A673 (cell line): Measurements from ENCODE around the gene OR10X1. TPM values are rescaled to one million over a fixed set of nuclear protein-coding genes. Genes with fewer than 3 reads are reported as not detected.

Experiments
- Bru-seq: library from RNA; stranded (reverse); fragments of 400-500 nt; gene quantifications from one replicate; lab custom pipeline; 2021; lab: Mats Ljungman, UMichigan
- BruChase-seq, 2 experiments: library from RNA; stranded (reverse); fragments of 400-500 nt; gene quantifications; one replicate each; lab custom pipeline; 2021; lab: Mats Ljungman, UMichigan
- BruUV-seq: library from RNA; stranded (reverse); fragments of 400-500 nt; replicated peaks from 2 replicates; lab custom pipeline; 2021; lab: Mats Ljungman, UMichigan
- CTCF ChIA-PET: fragments of 300-600 bp; sonication (Branson Sonifier 250); formaldehyde crosslinking; loops from one replicate; lab custom pipeline; 2022; ENCODE audit warnings: antibody characterized with exemption; lab: Charles Lee
- POLR2A ChIA-PET: fragments of 300-600 bp; sonication (Branson Sonifier 250); formaldehyde crosslinking; loops from one replicate; lab custom pipeline; 2022; ENCODE audit warnings: antibody characterized with exemption; ENCODE audit not compliant: low non-redundant PET; lab: Charles Lee
- DNase-seq: peaks from one replicate; pipeline ENCODE4 v3.0.0-alpha.2; 2015; ENCODE audit warnings: low spot score
- H3K27ac ChIP-seq: fragments of 200-600 bp; sonication (generic); 2 replicates; pipeline ENCODE4 v1.5.1; 2016; ENCODE audit warnings: mixed run types, low read depth, mild to moderate bottlenecking, mixed read lengths, antibody characterized with exemption, low read length; ENCODE audit not compliant: poor library complexity, severe bottlenecking
- H3K27me3 ChIP-seq: fragments of 200-600 bp; sonication (generic); replicated peaks from 2 replicates; pipeline ENCODE4 v1.6.1; 2017; ENCODE audit warnings: mixed run types, low read depth, mild to moderate bottlenecking, mixed read lengths, antibody characterized with exemption, low read length; ENCODE audit not compliant: insufficient read depth, poor library complexity
- H3K36me3 ChIP-seq: fragments of 200-600 bp; sonication (generic); 2 replicates; pipeline ENCODE4 v1.6.1; 2016; ENCODE audit warnings: mixed run types, mild to moderate bottlenecking, mixed read lengths, antibody characterized with exemption, low read length; ENCODE audit not compliant: insufficient read depth, poor library complexity, severe bottlenecking
- H3K4me1 ChIP-seq: fragments of 200-600 bp; sonication (generic); 2 replicates; pipeline ENCODE4 v1.6.1; 2017; ENCODE audit warnings: mixed run types, mild to moderate bottlenecking, mixed read lengths, antibody characterized with exemption, low read length; ENCODE audit not compliant: insufficient read depth, poor library complexity, severe bottlenecking
- H3K4me3 ChIP-seq: fragments of 200-600 bp; sonication (generic); 2 replicates; pipeline ENCODE4 v1.5.1; 2016; ENCODE audit warnings: low read depth, mixed run types, mild to moderate bottlenecking, mixed read lengths, low read length; ENCODE audit not compliant: poor library complexity, severe bottlenecking
- H3K9me3 ChIP-seq: fragments of 200-600 bp; sonication (generic); 2 replicates; pipeline ENCODE4 v1.6.1; 2016; ENCODE audit warnings: mixed run types, low read depth, mild to moderate bottlenecking, mixed read lengths, antibody characterized with exemption, low read length; ENCODE audit not compliant: poor library complexity, severe bottlenecking
- EZH2 ChIP-seq: fragments of 200-600 bp; sonication (generic); IDR thresholded peaks from 2 replicates; pipeline ENCODE4 v1.6.1; 2017; ENCODE audit warnings: borderline replicate concordance, low read depth, mild to moderate bottlenecking, mixed read lengths, antibody characterized with exemption, low read length; ENCODE audit not compliant: poor library complexity, severe bottlenecking
- intact Hi-C: fragments of 100-400 bp; cut with micrococcal nuclease; formaldehyde crosslinking; loops from one replicate; pipeline ENCODE4 v1.10.0; 2022; ENCODE audit not compliant: unreplicated experiment
- long read RNA-seq: library from polyadenylated mRNA; stranded (forward); transcript quantifications from one replicate; pipeline ENCODE4 v2.0.0, GENCODE V29; 2022
- total RNA-seq: library from RNA; stranded (reverse); gene quantifications from 2 replicates; pipeline ENCODE4 v1.2.3, GENCODE V29; 2021
- TF ChIP-seq, protein P1 (sequence below): fragments of 300-800, 200-600 bp; sonication (generic); conservative IDR thresholded peaks from 2 replicates; pipeline ENCODE4 v1.5.1; 2017; ENCODE audit warnings: low read depth, mild to moderate bottlenecking, antibody characterized with exemption, low read length, moderate library complexity, mixed read lengths

The OR10X1 gene, protein sequence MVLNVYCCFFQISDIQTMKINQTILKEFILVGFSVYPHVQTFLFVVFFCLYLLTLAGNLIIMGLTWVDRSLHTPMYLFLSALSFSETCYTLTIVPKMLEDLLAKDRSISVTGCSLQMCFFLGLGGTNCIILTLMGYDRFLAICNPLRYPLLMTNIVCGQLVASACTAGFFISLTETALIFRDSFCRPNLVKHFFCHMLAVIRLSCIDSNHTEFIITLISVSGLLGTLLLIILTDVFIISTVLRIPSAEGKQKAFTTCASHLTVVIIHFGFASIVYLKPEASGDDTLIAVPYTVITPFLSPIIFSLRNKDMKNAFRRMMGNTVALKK
- not detected in 2 replicates for total RNA-seq
- Bru-seq, nascent RNA: not detected
- BruChase-seq, experiment 1, labeled RNA remaining after a 2-hour chase: not detected
- BruChase-seq, experiment 2, labeled RNA remaining after a 6-hour chase: not detected
- long read RNA-seq: 0 reads

DNA sequence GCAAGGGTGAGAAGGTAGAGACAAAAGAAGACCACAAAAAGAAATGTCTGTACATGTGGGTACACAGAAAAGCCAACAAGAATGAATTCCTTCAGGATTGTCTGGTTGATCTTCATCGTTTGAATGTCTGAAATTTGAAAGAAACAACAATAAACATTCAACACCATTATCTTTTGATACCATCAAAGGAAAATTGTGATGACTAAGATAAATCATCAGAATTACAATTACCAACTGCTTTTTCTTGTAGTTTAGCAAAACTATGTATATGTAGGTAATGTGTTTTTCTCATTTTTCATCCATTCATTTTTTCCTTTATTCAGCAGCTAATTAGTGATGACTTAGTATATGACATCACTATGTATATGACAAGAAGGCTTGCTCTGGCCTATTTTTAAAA is at the start of gene OR10X1:
TSS of gene OR10X1 (minus strand) at position 167 of the 400 bp plus-strand sequence. CDS start at position 167, 0 bp downstream.
- no peak within 1 kb of the TSS for H3K4me3 ChIP-seq
- intact Hi-C loops: no loop called here
- no peaks in the 10 kb centered on the region for H3K9me3 ChIP-seq
- ChIA-PET CTCF (no interaction called here), POLR2A (no interaction called here)
- no peaks in the 10 kb centered on the region for H3K27me3 ChIP-seq
- no peak within 1 kb of the TSS for H3K27ac ChIP-seq
- no peak for DNase-seq
- TF ChIP-seq, protein P1, sequence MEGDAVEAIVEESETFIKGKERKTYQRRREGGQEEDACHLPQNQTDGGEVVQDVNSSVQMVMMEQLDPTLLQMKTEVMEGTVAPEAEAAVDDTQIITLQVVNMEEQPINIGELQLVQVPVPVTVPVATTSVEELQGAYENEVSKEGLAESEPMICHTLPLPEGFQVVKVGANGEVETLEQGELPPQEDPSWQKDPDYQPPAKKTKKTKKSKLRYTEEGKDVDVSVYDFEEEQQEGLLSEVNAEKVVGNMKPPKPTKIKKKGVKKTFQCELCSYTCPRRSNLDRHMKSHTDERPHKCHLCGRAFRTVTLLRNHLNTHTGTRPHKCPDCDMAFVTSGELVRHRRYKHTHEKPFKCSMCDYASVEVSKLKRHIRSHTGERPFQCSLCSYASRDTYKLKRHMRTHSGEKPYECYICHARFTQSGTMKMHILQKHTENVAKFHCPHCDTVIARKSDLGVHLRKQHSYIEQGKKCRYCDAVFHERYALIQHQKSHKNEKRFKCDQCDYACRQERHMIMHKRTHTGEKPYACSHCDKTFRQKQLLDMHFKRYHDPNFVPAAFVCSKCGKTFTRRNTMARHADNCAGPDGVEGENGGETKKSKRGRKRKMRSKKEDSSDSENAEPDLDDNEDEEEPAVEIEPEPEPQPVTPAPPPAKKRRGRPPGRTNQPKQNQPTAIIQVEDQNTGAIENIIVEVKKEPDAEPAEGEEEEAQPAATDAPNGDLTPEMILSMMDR: no peak
- TF ChIP-seq EZH2: no peak
- no TSS peak for BruUV-seq
- H3K4me1 ChIP-seq: no peaks in the 10 kb centered on the region
- no peaks in the 10 kb centered on the region for H3K36me3 ChIP-seq

- CTCF ChIA-PET: interaction anchor here (0.7 kb wide), 1 partner anchor 165 kb away, joined by 3 read pairs; no protein-coding TSS in a partner anchor
- intact Hi-C loops: no loop called here
- no TSS peak for BruUV-seq
These were observed 34.1 kb upstream of the OR10X1 start for GRCh38 chr1:158613764-158614163.

GRCh38 chr1:158611916-158612315 is 32.2 kb upstream of the OR10X1 start:
- no peak for DNase-seq
- CTCF ChIA-PET: no interaction called here
- no peak overlapping the region for H3K27ac ChIP-seq
- peaks cover 4% of the 10 kb centered on the region for H3K27me3 ChIP-seq
- no peaks in the 10 kb centered on the region for H3K4me1 ChIP-seq
- POLR2A ChIA-PET: interaction anchor here (0.6 kb wide), 1 partner anchor 8 kb away, joined by 3 read pairs; no protein-coding TSS in a partner anchor
- BruUV-seq: no TSS peak
- no peaks in the 10 kb centered on the region for H3K9me3 ChIP-seq
- TF ChIP-seq EZH2: no peak
- TF ChIP-seq, protein P1: no peak
- no peaks in the 10 kb centered on the region for H3K36me3 ChIP-seq
- H3K4me3 ChIP-seq: no peak overlapping the region
- intact Hi-C loops: no loop called here

More at GRCh38 chr1:158613764-158614163, 34.1 kb upstream of the OR10X1 start:
- Histone ChIP-seq H3K9me3 (no peaks in the 10 kb centered on the region), H3K27ac (no peak overlapping the region), H3K4me1 (no peaks in the 10 kb centered on the region), H3K27me3 (peaks cover 4% of the 10 kb centered on the region), H3K4me3 (no peak overlapping the region), H3K36me3 (no peaks in the 10 kb centered on the region)
- POLR2A ChIA-PET: no interaction called here
- DNase-seq: no peak
- TF ChIP-seq, protein P1: no peak
- TF ChIP-seq EZH2: no peak
